ENCODE data around the gene RAB6D. TPM values are rescaled to one million over a fixed set of nuclear protein-coding genes. Genes with fewer than 3 reads are reported as not detected.
"Not testable (repeated sequence)": the region's sequence is repeated elsewhere in the genome, so short reads cannot be mapped to it uniquely, and the experiment has no call there.

The RAB6D gene
- total RNA-seq, 1 donor from 2014 or later: 1.6 TPM

DNA sequence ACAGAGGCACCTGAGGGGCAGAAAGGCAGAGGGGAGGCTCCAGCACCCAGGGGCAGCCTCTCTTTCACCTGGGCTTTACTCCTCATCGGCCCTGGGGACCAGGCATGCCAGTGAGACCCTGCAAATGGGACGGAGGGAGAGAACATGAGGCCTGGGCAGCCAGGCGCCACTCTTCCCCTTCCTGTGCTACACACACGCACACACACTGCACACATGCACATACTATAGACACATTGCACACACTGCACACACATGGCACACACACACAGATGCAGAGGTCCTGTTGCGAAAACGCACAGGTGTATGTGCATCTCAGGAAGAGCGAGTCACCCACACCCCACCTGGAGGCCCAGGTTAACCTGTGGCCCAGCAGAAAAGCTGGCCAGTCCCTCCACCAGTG, 3.4 kb upstream of the RAB6D start:
- FAIRE-seq (no peak), DNase-seq (ENCODE audit: low spot score in 2 of 2) (no peak)

- no peak for FAIRE-seq
- DNase-seq (ENCODE audit: low spot score in 2 of 2): no peak
These were observed 2.7 kb upstream of the RAB6D start for GRCh38 chr2:131366643-131367042.

DNA sequence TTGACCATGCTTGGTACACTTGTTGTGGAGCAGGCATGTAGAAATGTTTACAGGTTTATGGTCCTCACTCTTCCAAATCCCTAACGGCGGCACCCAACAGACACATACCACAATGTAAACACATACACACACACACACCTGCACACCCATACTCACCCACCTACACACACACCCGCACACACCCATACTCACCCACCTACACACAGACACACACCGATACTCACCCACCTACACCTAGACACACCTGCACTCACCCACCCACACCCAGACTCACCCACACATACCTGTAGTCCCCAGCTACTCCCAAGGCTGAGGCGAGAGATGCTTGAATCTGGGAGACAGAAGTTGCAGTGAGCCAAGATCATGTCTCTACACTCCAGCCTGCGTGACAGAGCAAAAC, 1.5 kb upstream of the RAB6D start:
- FAIRE-seq (no peak), DNase-seq (ENCODE audit: low spot score in 2 of 2) (no peak)

DNA sequence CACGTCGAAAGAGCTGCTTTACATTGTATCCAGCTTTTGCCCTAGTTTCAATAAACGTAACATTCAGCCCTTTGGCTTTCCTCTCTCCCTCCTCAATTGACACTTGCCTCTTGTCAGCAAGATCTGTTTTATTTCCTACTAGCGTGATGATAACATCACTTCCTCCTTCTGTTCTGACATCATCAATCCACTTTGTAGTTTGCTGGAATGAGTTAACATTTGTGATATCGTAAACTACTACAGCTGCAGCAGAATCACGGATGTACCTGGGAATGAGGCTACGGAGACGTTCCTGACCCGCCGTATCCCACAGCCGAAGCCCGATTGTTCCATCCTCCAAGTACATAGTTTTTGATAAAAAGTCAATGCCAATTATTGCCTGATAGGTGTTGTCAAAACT, 755 bp downstream of the RAB6D start:
- not testable (repeated sequence) for FAIRE-seq; DNase-seq (ENCODE audit: low spot score in 2 of 2)

DNA sequence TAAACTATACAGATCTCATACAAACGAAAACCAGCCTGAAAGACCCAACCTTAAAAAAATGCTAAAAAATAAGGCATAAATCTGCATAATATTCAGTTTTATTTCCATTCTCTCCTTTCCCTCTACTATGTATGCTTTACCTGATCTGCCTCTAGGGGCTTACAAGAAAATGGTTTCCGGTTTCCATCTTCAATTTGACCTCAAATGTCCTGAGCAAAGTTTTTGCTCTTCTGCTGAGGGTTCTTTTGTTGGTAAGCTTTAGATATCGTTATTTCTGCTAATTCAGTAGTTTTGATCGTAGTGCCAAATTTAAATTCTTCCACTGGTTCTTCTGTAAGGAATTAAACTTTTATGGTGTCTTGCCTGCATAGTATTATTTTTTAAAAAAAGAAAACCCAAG, 2.2 kb downstream of the RAB6D start:
- not testable (repeated sequence) for FAIRE-seq

DNA sequence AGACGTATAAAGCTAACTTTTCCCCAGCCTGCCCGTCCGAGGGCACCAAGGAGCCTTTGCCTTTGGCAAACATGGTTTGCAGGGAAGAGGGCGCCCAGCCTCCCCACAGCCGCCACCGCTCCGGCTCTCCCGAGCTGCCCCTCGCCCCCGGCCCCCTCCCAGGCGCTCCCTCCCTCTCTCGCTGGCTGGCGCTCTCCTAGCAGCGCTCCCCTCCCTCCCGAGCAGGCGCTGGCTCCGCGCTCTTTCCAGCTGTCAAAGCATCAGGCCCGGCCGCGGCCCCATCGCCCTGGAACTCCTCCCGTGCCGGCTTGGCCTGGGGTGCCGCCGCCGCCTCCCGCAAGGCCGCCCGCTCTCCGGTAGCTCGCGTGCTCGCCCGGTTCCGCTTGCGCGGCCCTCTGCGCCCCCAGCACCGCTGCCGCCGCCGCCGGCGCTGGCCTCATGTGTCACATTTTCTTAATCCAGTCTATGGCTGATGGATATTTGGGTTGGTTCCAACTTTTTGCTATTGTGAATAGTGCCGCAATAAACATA, 10.7 kb downstream of the RAB6D start:
- FAIRE-seq; DNase-seq (ENCODE audit: low spot score in 2 of 2): not testable (repeated sequence)

More for the DNA sequence above, 2.2 kb downstream of the RAB6D start:
- DNase-seq (ENCODE audit: low spot score in 2 of 2): not testable (repeated sequence)

GRCh38 chr2:131349021-131349420, 14.9 kb downstream of the RAB6D start:
- no peak for FAIRE-seq

DNA sequence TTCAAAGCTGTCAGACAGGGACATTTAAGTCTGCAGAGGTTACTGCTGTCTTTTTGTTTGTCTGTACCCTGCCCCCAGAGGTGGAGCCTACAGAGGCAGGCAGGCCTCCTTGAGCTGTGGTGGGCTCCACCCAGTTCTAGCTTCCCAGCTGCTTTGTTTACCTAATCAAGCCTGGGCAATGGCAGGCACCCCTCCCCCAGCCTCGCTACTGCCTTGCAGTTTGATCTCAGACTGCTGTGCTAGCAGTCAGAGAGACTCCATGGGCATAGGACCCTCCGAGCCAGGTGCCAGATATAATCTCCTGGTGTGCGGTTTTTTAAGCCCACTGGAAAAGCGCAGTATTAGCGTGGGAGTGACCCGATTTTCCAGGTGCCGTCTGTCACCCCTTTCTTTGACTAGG, 16.9 kb downstream of the RAB6D start:
- FAIRE-seq; DNase-seq (ENCODE audit: low spot score in 2 of 2): not testable (repeated sequence)

More at GRCh38 chr2:131349021-131349420, 14.9 kb downstream of the RAB6D start:
- DNase-seq (ENCODE audit: low spot score in 2 of 2): no peak

- FAIRE-seq; DNase-seq (ENCODE audit: low spot score in 2 of 2): not testable (repeated sequence)
These were observed 24.7 kb downstream of the RAB6D start for GRCh38 chr2:131339307-131339706.

GRCh38 chr2:131335319-131335718, 28.6 kb downstream of the RAB6D start:
- FAIRE-seq; DNase-seq (ENCODE audit: low spot score in 2 of 2): not testable (repeated sequence)

DNA sequence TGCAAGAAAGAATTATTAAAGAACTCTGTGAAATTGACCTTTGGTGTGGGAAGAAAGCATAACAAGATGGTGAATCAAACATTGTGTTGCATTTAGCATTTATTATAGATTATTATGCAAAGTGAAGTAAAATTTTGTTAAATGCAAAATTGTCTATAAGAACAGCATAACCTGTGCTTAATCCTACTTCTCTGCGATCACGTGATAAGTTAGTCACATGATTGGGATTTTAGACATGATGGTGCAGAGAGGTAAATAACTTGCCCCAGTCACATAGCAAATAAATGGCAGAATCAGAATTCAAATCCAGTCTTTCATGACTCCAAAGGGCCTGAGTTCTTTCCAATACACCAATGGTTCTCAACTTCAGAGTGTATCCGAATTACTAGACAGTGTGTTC, 31.3 kb downstream of the RAB6D start:
- DNase-seq (ENCODE audit: low spot score in 2 of 2); FAIRE-seq: not testable (repeated sequence)

GRCh38 chr2:131331000-131331399, 33.0 kb downstream of the RAB6D start:
- not testable (repeated sequence) for DNase-seq (ENCODE audit: low spot score in 2 of 2); FAIRE-seq

GRCh38 chr2:131322209-131322608, 41.8 kb downstream of the RAB6D start:
- no peak for DNase-seq (ENCODE audit: low spot score in 2 of 2)
- FAIRE-seq: no peak

- DNase-seq (ENCODE audit: low spot score in 2 of 2): not testable (repeated sequence)
These were observed 42.6 kb downstream of the RAB6D start for GRCh38 chr2:131321344-131321743.

DNA sequence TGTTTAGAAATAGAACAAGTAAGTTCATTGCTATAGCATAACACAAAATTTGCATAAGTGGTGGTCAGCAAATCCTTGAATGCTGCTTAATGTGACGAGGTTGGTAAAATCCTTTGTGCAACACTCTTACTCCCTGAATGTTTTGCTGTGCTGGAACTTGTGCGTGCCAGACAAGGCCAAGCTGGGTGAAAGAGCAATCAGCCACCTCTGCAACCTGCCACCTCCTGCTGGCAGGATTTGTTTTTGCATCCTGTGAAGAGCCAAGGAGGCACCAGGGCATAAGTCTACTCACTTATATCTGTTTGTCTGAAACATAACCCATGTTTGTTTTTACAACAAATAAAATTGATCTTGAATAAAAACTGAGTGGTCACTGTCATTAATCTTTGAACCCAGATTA, 53.0 kb downstream of the RAB6D start:
- not testable (repeated sequence) for DNase-seq (ENCODE audit: low spot score in 2 of 2); FAIRE-seq

More at GRCh38 chr2:131321344-131321743, 42.6 kb downstream of the RAB6D start:
- FAIRE-seq: not testable (repeated sequence)

Other genes starting within 250 kb of the RAB6D start
- not detected for gene POTEE, start 154.6 kb downstream of the RAB6D start, total RNA-seq
- gene TUBA3D, start 112.0 kb upstream of the RAB6D start, total RNA-seq: not detected
- 40.4 TPM for gene MZT2A, start 128.2 kb upstream of the RAB6D start, total RNA-seq
- 4.5 TPM for gene CCDC74A, start 163.7 kb upstream of the RAB6D start, total RNA-seq